NOMO-1 (cell line): ENCODE data around the gene KRTAP10-4.
"Not testable (repeated sequence)": the region's sequence is repeated elsewhere in the genome, so short reads cannot be mapped to it uniquely, and the experiment has no call there.

Experiments used
- DNase-seq, 2 experiments: peaks; one replicate each; lab custom pipeline; 2025; ENCODE audit not compliant: unreplicated experiment in 2 of 2; lab: John Stamatoyannopoulos, UW

KRTAP10-4 gene

DNA sequence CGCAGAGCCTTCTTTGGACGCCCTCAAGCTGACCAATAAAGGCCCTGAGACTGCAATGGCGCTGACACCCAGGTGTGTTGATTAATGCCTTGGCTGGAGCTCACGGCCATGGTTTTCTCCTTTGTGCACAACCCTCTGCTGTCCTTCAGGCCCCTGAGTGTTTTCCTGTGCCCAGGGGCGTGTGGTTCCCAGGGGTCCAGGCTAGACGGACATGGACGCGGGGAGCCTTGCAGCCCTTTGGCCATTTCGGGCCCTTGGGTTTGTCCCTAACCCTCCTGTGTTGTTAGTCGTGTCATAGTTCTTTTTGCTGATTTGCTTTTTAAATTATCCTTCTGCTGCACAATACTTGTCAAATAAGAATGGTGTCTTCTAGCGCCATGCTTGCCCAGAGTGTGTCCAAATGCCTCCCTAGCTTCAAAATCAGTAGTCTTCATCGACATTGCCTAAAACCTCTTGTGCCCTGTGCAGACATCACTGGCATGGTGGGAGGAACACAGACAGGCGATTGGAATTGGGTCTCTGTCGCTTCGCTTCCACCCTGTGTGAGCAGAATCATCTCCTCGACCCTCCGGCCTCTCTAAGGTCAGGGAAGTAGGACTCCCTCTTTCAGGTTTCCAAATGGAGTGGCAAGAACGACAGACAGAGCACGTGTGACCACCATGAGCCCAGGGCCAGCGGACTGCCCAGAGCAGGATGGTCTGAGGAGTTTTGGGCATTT is 1.9 kb downstream of the KRTAP10-4 start:
- DNase-seq = no peak

DNA sequence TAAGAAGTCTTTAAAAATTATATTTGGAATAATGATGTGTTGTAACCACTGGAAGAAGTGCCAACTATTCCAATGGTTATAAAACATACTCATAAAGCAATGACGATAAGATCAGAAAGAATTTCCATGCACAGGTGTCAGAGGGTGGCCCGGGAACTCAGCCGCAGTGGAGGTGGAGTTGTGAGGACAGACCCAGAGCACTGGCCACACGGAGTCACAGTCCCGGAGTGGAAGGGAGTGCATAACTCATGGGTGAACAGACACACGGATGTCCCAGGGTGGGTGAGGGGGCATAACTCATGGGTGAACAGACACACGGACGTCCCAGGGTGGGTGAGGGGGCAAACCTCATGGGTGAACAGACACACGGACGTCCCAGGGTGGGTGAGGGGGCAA is 2.5 kb downstream of the KRTAP10-4 start:
- DNase-seq = no peak

DNA sequence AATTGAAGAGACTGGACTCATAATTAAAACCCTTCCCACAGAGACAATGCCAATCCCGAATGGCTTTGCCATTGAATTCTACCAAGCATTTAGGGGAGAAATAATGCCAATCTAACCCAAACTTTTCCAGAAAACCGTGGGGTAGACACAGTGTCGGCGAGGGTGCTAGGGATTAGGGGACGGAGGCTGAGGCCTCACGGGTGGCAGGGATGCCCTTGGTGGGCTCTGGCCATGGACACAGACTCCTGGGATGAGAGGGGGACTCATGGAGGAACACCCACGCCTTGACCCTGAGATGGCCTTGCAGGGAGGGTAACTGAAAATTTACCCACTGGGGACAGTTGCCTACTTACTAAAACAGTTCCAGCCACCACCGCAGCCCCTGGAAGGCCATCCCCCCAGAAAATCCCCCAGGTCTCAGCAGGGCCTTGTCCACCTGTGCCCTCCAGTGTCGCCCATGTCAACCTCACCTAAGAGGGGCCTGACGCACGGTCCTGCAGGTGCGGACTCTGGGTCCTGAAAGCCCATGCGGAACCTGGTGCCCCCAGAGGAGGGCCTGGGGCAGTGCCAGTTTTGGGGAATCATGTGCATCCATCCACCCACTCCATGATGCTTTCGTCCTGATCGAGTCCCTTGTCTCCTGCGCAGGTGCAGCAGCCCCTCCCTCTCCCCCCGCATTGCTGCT is 5.0 kb downstream of the KRTAP10-4 start:
- DNase-seq = no peak

DNA sequence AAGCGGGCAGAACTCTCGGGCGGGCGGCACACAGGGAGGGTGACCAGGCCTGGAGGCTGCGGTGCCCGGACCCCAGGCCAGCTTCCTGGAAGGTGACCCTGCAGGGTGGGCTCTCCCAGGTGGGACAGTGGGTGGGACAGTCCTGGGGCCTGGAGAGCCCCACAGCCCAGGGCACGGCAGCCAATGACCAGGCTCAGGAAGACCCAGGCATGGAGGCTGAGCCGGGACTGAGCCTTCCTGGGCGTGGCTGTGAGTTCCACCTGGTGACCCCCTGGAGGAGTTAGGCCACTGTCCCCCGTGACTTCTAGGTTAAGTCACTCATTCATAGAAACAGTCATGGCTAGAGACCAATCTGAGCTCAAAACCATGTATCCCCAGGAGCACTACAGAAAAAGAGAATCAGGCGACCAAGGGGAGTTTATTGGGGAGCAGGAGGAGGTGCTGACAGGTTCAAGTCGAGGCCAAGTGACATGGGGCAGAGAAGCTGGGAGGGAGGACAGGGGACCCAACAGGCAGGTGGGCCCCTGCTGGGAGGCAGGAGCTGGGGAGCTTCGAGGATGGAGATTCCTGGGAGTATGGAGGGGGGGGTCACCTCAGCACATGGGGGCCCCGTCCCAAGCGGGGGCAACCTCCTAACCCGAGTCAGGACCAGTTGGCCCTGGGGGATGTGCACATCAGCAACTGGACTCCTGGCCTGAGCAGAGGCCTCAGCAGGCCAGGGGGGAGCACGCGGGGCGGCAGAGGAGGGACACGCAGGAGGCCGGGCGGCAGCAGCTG is 5.7 kb downstream of the KRTAP10-4 start:
- no peak for DNase-seq

DNA sequence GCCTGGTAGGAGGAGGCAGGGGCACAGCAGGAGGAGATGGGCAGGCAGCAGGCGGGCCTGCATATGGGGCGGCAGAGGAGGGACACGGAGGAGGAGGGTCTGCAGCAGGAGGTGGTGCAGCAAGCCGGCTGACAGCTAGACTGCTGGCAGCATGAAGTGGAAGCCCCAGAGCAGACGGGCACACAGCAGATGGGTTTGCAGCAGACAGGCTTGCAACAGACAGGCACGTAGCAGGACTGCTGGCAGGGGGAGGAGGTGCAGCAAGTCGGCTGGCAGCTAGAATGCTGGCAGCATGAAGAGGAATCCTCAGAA is 6.3 kb downstream of the KRTAP10-4 start:
- DNase-seq = no peak

DNA sequence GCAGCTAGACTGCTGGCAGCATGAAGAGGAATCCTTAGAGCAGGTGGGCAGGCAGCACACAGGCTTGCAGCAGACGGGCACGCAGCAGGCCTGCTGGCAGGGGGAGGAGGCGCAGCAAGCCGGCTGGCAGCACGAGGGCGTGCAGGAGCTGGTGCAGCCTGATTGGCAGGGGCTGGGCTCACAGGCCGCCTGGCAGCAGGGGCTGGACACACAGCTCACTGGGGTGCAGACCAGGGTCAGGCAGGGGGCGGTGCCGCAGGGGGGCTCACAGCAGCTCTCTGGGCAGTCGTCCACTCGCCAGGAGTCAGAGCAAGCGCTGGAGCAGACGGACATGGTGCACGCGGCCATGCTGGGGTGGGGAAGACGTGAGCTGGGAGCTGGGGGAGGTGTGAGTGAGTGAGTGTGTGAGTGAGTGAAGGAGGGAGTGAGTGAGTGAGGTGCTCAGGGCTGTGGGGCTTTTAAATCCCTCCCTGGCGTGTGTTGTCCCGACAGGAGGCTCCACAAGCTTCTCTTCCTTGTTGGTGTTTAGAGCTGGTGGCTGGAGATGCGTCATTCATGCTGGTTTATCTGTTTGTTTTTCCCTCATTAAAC is 6.8 kb downstream of the KRTAP10-4 start, which contains the start of gene KRTAP10-5:
TSS of gene KRTAP10-5 (minus strand) at position 374 of the 591 bp plus-strand sequence. CDS start at position 348, 26 bp downstream.
- not testable (repeated sequence) for DNase-seq

DNA sequence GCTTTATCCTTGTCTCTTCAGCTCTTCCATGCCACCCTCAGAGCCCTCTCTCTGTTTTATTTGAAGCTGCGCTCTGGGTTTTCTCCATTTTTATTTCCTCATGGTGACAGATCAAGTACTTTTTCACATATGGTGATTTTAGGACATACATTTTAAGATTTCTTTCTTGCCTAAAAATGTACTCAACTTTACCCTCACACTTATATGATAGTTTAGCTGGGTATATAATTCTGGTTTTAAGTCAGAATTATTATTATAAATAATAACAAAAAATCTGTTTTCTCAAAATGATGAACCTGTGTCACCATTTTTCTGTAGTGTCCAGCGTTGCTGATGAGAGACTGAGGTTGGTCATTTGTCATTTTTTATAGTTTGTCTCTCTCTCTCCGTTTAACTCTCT is 7.6 kb downstream of the KRTAP10-4 start:
- no peak for DNase-seq

DNA sequence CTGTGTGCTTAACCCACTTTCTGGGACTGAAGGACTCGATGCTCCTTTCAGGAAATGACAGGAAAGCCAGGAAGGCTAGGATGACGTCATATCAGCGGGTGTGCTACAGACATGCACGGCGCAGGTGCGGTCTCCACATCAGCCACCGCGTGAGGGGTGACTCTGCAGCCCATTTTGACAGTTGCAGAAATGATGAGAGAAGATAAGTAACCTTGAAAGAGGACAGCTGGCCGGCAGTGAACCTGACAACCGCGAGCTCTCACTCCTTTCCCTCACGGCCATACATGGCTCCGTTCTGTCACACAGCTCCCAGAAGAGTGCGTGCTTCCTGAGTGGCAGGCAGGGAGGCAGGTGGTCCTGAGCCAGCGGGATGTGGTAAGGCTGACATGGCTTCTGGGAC is 8.5 kb downstream of the KRTAP10-4 start:
- no peak for DNase-seq

DNA sequence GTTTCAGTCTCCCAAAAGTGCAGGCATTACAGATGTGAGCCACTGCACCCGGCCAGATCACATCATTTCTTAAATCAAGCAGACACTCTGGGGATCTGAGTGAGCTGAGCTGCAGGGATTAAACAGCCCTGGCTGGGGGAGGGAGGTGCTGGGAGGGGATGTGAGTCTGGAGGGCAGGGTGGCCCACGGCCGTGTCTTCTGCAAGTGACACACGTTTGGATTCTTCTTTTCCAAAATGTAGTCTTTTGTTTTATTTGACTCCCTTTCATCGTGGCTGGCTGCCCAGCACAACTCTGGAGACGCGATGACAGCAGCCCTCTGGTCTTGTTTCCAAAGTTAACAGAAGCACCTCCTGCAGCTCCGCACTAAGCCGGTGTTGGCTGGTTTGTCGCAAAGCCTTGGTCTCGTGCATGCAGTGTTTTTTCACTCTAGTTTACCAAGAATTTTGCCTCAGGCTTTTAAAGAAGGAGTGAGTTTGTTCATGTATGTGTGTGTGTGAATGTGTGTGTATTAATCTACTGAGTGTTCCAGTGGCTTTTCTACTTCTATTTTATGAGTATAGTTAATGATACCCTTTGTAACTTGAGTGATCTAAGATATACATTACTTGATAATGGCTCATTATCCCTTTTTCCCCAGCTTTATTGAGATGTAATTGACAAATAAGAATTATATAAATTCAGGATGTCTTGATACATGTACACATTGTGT is 9.7 kb downstream of the KRTAP10-4 start:
- DNase-seq = no peak

DNA sequence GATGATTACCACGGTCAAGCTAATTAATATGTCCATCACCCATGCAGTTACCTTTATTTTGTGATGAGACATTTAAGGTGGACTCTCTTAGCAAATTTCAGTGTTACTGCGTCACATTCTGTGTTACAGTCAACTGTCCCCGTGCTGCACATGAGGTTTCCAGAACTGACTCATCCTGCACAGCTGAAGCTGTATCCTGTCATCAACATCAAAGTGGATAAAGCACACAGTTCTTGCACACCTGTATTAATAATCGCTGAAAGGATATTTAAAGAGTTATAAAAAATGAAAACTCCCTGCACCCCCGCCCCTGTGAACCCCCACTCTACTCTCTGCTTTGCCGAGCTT is 10.2 kb downstream of the KRTAP10-4 start:
- DNase-seq = no peak

DNA sequence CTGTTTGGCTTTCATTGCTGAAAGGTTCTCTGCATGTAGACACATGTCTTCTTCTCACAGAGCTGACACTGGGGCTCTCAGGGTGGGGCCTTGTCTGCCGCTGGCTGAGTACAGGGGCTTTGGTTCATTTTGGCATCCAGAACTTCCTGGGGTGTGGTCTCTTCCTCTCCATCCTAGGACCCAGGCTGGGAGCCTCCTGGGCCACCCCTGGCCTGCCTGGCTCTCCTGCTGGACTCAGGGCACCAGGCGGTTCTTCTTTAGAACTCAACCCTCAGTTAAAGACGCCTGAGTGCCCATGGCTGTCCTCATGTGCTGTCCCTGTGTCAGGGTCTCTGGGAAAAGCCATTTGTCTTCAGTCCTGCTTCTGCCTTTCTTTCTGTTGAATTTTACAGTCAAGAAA is 12.4 kb downstream of the KRTAP10-4 start:
- no peak for DNase-seq

DNA sequence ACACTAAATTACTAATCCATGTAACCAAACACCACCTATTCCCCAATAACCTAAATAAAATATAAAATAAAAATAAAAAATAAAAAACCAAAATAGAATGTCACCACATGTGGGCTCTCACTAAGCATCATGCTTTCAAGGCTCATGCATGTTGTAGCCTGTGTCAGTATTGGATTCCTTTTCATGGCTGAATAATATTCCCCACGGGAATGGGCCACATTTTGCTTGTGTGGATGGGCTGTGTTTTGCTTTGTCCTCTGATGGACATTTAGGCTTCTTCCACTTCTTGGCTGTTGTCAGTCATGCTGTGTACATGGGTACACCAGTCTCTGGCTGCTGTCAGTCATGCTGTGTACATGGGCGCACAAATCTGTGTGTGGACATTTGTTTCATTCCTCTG is 15.6 kb downstream of the KRTAP10-4 start:
- DNase-seq = no peak

DNA sequence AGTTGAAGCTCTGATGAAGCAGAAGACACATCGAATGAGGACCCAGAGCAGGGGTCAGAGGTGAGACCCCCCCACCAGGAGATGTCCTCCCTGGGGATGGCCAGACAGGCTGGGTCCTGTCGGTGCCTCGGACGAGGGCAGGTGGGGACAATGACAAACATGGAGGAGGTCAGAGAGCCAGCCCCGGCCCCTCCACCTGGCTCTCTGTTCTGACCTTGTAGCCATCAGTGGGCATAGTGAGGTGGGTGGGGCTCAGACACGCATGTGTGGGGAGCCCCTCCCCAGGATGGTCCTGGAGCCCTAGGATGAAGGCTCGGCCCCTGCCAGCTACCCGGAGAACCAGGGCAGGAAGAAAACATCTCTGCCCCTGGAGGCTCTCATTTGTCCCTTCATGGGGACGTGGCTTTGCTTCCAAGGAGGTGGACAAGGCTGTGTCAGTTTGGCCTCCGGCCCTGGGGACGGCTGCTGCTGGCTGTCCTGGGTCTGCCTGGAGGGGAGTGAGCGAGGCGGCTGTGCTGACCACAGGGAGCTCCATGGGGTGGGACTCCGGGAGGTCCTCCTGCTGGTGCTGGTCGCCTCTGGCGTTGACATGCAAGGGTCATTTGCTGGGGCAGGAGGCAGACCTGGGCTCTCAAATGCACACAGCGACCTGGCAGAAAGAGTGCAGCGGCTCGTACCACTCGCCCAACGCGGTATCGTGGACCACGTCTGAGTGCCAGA is 16.2 kb downstream of the KRTAP10-4 start:
- no peak for DNase-seq

DNA sequence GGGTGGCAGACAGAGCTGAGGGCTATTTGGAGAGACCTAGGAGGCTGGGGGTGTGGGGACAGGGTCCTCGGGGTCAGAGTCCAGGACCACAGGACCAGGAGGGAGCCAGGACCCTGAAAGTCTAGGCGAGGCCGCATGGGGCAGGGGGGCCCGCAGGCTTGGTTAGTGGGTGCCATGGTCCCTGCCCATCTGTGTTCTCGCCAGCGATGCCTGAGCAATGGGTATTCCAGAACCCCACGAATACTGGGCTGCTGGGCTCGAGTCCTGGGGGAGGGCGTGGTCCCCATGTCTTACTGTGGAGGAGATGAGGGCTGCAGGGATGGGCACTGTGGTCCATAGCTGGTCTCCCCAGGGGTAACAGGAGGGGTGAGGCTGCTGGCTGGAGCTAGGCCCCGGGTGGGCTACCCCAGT is 16.8 kb downstream of the KRTAP10-4 start:
- no peak for DNase-seq

DNA sequence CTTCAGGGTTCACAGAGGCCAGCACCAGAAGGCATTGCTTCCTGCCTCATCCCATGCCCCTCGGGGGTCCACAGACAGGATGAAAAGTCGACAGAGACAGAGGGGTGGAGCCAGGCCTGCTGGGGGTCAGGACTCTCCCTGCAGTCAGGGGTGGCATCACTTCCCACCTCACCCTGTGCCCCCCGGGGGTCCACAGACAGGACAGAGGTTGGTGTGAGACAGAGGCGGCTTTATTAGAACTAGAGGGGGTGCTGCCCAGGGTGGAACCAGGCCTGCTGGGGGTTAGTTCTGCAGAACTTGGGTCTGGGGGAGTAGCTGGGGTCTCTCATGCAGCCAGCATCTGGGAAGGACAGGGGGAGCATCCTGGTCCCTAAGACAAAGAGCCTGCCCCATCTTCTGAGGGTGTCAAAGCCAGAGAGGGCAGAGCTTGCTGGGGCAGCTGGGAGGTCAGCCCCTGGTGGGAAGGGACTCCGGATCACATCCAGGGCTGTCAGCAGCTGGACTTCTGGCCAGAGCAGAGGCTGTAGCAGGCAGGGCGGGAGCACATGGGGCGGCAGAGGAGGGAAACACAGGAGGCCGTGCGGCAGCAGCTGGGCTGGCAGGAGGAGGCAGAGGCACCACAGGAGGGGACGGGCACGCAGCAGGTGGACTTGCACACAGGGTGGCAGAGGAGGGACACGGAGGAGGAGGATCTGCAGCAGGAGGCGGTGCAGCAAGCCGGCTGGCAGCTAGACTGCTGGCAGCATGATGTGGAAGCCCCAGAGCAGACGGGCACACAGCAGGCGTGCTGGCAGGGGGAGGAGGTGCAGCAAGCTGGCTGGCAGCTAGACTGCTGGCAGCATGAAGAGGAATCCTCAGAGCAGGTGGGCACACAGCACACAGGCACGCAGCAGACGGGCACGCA is 17.6 kb downstream of the KRTAP10-4 start:
- DNase-seq = not testable (repeated sequence)

DNA sequence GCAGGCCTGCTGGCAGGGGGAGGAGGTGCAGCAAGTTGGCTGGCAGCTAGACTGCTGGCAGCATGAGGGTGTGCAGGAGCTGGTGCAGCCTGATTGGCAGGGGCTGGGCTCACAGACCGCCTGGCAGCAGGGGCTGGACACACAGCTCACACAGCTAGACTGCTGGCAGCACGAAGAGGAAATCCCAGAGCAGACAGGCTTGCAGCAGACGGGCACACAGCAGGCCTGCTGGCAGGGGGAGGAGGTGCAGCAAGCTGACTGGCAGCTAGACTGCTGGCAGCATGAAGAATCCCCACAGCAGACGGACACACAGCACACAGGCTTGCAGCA is 18.2 kb downstream of the KRTAP10-4 start:
- not testable (repeated sequence) for DNase-seq

DNA sequence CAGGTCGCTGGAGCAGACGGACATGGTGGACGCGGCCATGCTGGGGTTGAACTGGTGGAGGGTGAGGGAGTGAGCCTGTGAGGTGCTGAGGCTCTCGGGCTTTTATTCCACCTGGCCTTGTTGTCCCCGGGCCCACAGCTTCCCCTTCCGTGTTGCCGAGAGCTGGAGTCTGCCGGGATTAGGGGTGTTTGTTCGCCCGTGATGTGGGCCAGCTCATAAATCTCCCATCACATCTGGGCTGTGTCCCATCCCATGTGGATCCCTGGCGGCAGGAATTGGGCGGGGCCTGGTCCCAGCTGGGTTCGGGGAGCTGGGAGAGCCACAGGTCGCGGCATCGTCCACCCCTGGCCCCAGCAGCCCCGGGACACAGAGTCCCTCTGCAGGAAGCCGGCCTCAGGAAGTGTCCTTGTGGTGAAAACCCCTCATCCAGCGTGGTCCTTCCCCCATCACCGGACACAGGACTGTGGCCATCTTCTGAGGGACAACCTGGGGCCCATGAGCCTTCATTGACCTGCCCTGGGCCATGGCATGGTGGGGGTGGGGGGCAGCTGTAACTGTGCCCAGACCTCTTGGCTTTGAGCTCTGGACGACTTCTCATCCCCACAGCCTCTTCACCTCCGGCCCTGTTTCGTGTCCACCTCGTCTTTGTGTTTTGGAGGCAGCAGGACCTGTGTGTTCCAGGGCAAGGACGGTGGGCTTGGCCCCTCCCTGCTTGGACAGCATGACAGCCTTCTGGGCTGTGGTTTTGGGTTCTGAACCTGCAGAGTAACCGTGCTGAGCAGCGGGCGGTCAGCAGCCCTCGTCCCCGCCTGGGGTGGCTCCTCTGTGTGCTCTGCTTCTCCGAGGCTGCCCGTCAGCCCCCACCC is 19.1 kb downstream of the KRTAP10-4 start, which contains the start of gene KRTAP10-6:
TSS of gene KRTAP10-6 (minus strand) at position 60 of the 866 bp plus-strand sequence. CDS start at position 39, 21 bp downstream.
- no peak for DNase-seq
